ENCODE results near the gene MICB.
"Not testable (repeated sequence)": the region's sequence is repeated elsewhere in the genome, so short reads cannot be mapped to it uniquely, and the experiment has no call there.

Gene MICB

GRCh38 chr6:31497531-31498476, at the start of gene MICB:
Gene MICB, plus strand, starts transcription at chr6:31498145. Its CDS starts 49 bp downstream, at chr6:31498194.
- DNase-seq: peak; percentile 92

- no peak for DNase-seq
Measured at GRCh38 chr6:31450751-31451150, 47.2 kb upstream of the MICB start.

GRCh38 chr6:31452859-31453258, 45.1 kb upstream of the MICB start:
- no peak for DNase-seq

- no peak for DNase-seq
Measured at GRCh38 chr6:31453259-31453658, 44.7 kb upstream of the MICB start.

GRCh38 chr6:31459864-31460263, 38.1 kb upstream of the MICB start:
- not testable (repeated sequence) for DNase-seq

GRCh38 chr6:31460361-31461025, 37.5 kb upstream of the MICB start:
- no peak for DNase-seq

GRCh38 chr6:31462026-31462963, 35.6 kb upstream of the MICB start:
- DNase-seq: no peak

- peak; percentile 88 for DNase-seq
Measured at GRCh38 chr6:31462964-31463870, 34.7 kb upstream of the MICB start.

GRCh38 chr6:31464252-31465184, 33.4 kb upstream of the MICB start:
- DNase-seq: no peak

GRCh38 chr6:31465185-31465536, 32.8 kb upstream of the MICB start:
- DNase-seq: no peak

- no peak for DNase-seq
Measured at GRCh38 chr6:31465718-31466117, 32.2 kb upstream of the MICB start.

- no peak for DNase-seq
Measured at GRCh38 chr6:31466466-31466865, 31.5 kb upstream of the MICB start.

GRCh38 chr6:31467151-31467550, 30.8 kb upstream of the MICB start:
- no peak for DNase-seq

- DNase-seq: no peak
Measured at GRCh38 chr6:31468311-31468710, 29.6 kb upstream of the MICB start.

GRCh38 chr6:31470801-31471200, 27.1 kb upstream of the MICB start:
- DNase-seq: no peak

- no peak for DNase-seq
Measured at GRCh38 chr6:31471711-31472110, 26.2 kb upstream of the MICB start.

- no peak for DNase-seq
Measured at GRCh38 chr6:31472259-31472658, 25.7 kb upstream of the MICB start.

GRCh38 chr6:31473244-31473643, 24.7 kb upstream of the MICB start:
- no peak for DNase-seq

GRCh38 chr6:31473780-31474761, 23.9 kb upstream of the MICB start:
- no peak for DNase-seq

All from CD4-positive, alpha-beta T cell treated with Interleukin-17A for 4 hours (primary cell).